ENCODE data around the gene TGFB1I1.
"Not testable (repeated sequence)": the region's sequence is repeated elsewhere in the genome, so short reads cannot be mapped to it uniquely, and the experiment has no call there.

Gene TGFB1I1

GRCh38 chr16:31471875-31472708, at the start of gene TGFB1I1:
Gene TGFB1I1 (plus strand): TSS chr16:31472152. CDS start chr16:31472189, 37 bp downstream.
- DNase-seq, result no peak

DNA sequence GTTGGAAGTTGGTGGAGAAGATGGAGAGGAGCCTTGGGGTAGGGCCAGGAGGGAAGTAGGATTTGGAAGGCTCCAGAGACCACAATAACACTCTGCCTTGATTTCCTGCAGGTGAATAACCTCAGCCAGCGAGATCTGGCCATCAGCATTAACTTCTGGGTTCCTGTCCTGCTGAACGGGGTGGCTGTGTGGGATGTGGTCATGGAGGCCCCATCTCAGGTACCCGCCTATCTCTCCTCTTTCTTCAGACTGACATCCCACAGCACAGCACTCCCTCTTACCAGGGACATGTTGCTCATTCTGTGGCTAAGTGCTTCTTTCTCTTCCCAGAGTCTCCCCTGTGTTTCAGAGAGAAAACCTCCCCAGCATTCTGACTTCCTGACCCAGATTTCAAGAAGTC, 48.7 kb upstream of the TGFB1I1 start:
- no peak for DNase-seq

- DNase-seq, result no peak
Measured at GRCh38 chr16:31423801-31424200, 48.2 kb upstream of the TGFB1I1 start.

- DNase-seq, result no peak
Measured at GRCh38 chr16:31427441-31428278, 44.3 kb upstream of the TGFB1I1 start.

- no peak for DNase-seq
Measured at GRCh38 chr16:31428279-31428597, 43.7 kb upstream of the TGFB1I1 start, which contains the start of gene COX6A2. Gene COX6A2 (minus strand): TSS chr16:31428360. CDS start chr16:31428325, 35 bp downstream.

GRCh38 chr16:31428638-31429247, 43.2 kb upstream of the TGFB1I1 start:
- no peak for DNase-seq

- no peak for DNase-seq
Measured at GRCh38 chr16:31429314-31429713, 42.6 kb upstream of the TGFB1I1 start.

- DNase-seq, result no peak
Measured at GRCh38 chr16:31429796-31430195, 42.2 kb upstream of the TGFB1I1 start.

DNA sequence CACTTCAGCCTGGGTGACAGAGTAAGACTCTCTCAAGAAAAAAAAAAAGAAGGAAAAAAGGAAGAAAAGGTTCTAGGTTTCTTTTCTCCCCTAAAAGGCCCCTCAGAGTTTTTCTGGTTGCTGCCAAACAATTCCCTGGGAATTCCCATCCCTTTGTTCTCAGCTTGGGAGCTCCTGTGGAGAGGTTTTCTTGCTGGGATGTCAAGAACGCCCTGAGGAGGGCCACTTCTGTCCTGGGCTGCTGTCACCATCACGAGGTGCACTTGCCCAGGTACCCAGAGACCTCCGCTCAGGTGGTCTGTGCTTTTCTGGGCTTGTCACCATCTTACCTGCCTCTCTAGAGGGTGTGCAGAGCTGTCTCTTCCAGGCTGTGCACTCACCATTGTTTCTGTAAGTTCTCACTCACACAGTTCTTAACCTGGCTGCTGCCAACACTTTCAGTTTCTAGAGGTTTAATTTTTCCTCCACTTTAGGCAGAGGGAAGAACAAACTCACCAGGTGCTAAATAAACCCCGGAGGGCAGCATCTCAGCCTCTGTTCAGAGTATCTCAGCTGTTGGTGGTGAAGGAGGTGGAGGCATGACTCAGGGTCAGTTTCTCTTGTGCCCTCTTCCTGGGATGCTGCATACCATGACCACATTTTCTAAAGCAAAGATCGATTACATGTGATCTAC, 41.4 kb upstream of the TGFB1I1 start:
- DNase-seq, result no peak

DNA sequence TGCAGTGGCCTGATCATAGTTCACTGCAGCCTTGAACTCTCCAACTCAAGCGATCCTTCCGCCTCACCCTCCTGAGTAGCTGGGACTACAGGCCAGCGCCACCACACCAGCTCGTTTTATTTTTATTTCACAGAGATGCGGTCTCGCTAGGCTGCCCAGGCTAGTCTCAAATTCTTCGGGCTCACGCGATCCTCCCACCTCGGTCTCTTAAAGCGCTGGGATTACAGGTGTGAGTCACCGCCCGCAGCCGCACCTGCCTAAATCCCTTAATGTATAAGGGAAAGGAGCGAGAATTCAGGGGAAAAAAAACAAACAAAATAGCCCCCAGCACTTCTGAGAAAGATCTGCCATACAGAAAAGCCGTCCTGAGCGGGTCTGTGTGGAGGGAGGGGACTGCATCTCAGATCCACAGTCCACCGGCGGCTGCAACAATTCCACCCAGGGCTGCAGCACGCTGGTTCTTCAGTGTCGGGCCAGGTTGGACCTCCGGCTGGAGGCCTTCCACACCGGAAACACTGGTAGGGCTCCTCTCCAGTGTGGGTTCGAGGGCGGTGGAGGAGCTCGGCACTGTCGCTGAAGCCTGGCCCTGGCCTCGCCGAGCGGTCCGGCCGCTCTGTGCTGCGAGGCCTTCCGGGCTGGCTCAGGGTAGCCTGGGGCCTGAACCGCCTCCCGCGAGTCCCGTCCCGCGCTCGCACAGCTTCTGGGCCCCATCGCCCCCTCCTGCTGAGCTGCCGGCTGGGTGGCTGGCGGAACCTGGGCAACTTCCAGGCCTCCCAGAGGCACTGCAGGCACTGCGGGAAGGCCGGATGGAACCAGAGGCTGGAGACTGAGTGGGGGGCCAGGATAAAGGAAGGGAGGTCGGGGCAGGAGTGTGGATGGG, 36.4 kb upstream of the TGFB1I1 start:
- DNase-seq, result no peak

DNA sequence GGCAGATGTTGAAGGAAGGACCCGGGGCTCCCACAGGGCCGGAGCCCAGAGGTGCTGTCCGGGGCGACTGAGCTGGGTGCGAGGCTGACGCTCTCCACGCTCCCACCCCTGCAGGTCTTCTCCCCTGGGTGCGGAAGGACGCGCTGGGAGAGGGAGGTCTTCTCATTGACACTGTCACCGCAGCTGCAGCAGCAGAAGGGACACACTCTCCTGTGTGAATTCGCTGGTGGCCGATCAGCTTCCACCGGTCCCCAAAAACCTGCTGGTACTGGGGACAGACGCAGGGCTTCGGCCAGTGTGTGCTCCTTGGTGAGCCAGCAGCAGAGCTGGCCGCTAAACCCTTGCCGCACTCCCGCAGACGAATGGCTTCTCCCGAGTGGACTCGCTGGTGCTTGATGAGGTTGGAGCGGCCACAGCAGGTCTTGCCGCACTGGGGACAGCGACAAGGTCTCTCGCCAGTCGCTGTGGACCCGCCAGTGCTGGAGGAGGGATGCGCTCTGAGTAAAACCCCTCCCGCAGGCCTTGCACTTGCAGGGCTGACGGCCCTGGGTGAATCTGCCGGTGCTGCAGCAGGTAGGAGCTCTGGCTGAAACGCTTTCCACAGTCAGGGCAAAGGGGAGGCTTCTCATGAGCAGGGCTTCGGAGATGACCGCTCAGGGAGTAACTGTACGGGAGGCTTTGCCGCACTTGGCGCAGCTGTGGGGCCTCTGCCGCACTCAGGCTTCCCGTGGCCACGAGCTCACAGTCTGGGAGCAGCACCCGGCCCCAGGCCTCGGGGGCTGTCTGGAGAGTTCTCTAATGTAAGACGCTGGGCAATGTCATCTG, 35.5 kb upstream of the TGFB1I1 start:
- DNase-seq, result no peak

DNA sequence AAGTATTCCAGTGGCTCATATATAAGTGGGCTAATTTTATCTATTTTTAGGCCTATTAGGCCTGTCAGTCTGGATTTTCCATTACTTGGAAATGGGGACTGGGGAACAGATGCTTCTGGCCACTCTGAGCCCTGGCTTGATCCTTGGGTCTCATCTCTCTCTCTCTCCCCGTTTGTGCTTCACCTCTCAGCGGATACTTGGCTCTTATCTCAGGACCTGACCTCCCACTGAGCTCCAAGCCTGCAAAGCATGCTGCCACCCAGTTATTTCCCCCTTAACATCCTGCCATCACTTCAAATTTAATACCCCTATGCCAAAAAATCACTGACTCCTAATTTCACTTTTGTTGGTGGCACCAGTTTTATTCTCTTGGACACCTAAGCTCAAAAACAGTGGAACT, 33.5 kb upstream of the TGFB1I1 start:
- DNase-seq, result no peak

GRCh38 chr16:31439023-31439422, 32.9 kb upstream of the TGFB1I1 start:
- DNase-seq, result not testable (repeated sequence)

DNA sequence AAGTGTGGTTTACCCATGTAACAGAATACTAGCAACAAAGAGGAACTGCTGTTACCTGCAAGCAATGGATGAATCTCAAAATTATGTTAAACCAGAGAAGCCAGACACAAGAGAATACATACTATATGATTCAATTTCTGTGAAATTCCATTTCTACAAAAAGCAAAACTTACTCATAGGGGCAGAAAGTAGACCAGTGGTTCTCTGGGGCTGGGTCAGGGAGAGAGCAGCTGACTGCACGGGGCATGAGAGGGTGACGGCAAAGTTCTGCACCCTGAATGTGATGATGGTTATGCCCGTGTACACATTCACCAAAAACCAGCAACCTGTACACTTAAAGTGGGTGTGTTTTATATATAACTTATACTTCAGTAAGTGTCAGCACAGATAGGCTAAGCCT, 32.4 kb upstream of the TGFB1I1 start:
- no peak for DNase-seq

- DNase-seq, result no peak
Measured at GRCh38 chr16:31440516-31441184, 31.3 kb upstream of the TGFB1I1 start.

DNA sequence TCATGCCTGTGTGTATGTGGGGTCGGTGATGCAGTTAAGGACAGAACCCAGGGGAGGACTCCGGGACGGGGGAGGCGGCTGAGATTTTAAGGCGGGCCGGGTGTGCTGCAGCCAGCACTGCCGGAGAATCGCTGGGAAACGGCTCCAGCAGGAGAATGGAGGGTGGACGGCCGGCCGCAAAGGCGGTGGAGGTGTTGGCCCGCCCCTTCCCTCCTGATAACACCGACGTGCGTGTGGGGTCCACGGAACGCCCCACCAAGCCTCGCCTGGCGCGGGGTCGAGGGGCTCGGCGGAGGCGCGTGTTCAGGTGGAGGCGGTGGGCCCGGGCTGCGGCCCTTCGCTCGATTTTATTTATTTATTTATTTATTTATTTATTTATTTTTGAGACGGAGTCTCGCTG, 30.0 kb upstream of the TGFB1I1 start:
- DNase-seq, result no peak

GRCh38 chr16:31445931-31446330, 26.0 kb upstream of the TGFB1I1 start:
- not testable (repeated sequence) for DNase-seq

- DNase-seq, result no peak
Measured at GRCh38 chr16:31451201-31451600, 20.8 kb upstream of the TGFB1I1 start.

- DNase-seq, result no peak
Measured at GRCh38 chr16:31451681-31452351, 20.1 kb upstream of the TGFB1I1 start.

DNA sequence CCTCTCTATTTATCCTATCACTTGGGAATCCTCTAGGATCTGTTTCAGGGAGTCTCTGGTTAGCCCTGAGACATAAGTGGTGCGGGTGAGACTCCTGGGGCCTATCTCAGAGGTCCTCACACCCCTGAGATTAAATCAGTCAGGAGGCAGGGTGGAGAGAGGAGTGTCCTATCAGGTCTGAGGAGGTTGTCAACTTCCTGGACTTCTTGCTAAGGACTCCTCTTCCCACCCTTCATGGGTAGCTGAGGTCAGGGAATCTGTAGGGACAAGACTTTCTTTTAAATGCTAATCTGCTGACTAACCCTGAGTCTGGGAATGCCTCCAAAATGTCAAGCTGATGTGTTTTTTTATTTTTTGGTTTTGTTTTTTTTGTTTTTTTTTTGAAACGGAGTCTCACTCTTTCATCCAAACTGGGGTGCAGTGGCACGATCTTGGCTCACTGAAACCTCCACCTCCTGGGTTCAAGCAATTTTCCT, 19.3 kb upstream of the TGFB1I1 start:
- DNase-seq, result no peak
